Calu3 (cell line): Measurements from ENCODE around the gene TMEM161B. TPM values are rescaled to one million over a fixed set of nuclear protein-coding genes. Genes with fewer than 3 reads are reported as not detected.
"Not testable (repeated sequence)": the region's sequence is repeated elsewhere in the genome, so short reads cannot be mapped to it uniquely, and the experiment has no call there.

Source experiments
- BruUV-seq: library from RNA; stranded (reverse); fragments of 400-500 nt; replicated peaks from 2 replicates; lab custom pipeline; 2021; lab: Mats Ljungman, UMichigan
- CTCF ChIA-PET: fragments of 300-600 bp; sonication (Branson Sonifier 250); formaldehyde crosslinking; loops from one replicate; lab custom pipeline; 2022; ENCODE audit warnings: antibody characterized with exemption; lab: Charles Lee
- DNase-seq: peaks from one replicate; pipeline ENCODE4 v3.0.0; 2022
- H3K27ac Mint-ChIP-seq: one replicate; pipeline ENCODE4 v1.8.0; 2022; ENCODE audit warnings: mixed read lengths; ENCODE audit not compliant: unreplicated experiment
- H3K27me3 Mint-ChIP-seq: one replicate; pipeline ENCODE4 v1.8.0; 2022; ENCODE audit warnings: mixed read lengths; ENCODE audit not compliant: unreplicated experiment
- H3K36me3 Mint-ChIP-seq: one replicate; pipeline ENCODE4 v1.8.0; 2022; ENCODE audit warnings: mild to moderate bottlenecking, moderate library complexity, mixed read lengths; ENCODE audit not compliant: insufficient read depth, unreplicated experiment
- H3K4me1 Mint-ChIP-seq: one replicate; pipeline ENCODE4 v1.8.0; 2022; ENCODE audit warnings: mild to moderate bottlenecking, low read depth, mixed read lengths; ENCODE audit not compliant: unreplicated experiment
- H3K4me3 Mint-ChIP-seq: one replicate; pipeline ENCODE4 v1.8.0; 2022; ENCODE audit warnings: mild to moderate bottlenecking, low read depth, moderate library complexity, mixed read lengths; ENCODE audit not compliant: unreplicated experiment
- H3K9me3 Mint-ChIP-seq: one replicate; pipeline ENCODE4 v1.8.0; 2022; ENCODE audit warnings: low read depth, mixed read lengths; ENCODE audit not compliant: unreplicated experiment
- intact Hi-C: fragments of 100-400 bp; cut with micrococcal nuclease; formaldehyde crosslinking; loops from one replicate; pipeline ENCODE4 v1.10.0; 2022; ENCODE audit not compliant: unreplicated experiment
- total RNA-seq: library from RNA; stranded (reverse); gene quantifications from 2 replicates; pipeline ENCODE4 v1.2.3, GENCODE V29; 2022
- TF ChIP-seq, protein P1 (sequence below): fragments of 200-600 bp; IDR thresholded peaks from one replicate; pipeline ENCODE4 v1.8.0; 2022; ENCODE audit warnings: antibody characterized with exemption; ENCODE audit not compliant: unreplicated experiment

TMEM161B gene
- total RNA-seq, 1 experiment from 2014 or later: 35.7 TPM

- Mint-ChIP-seq H3K4me3 (peak overlapping the region; percentile 98), H3K4me1 (peaks cover 32% of the 10 kb centered on the region), H3K27ac (peak overlapping the region; percentile 94), H3K9me3 (no peaks in the 10 kb centered on the region), H3K36me3 (peaks cover 53% of the 10 kb centered on the region), H3K27me3 (no peaks in the 10 kb centered on the region)
- peak; percentile 22 for DNase-seq
- intact Hi-C loops: loop anchor here (2.0 to 10.0 kb wide), 3 partner anchors 126 to 484 kb away; no protein-coding TSS in a partner anchor
- TF ChIP-seq, protein P1, sequence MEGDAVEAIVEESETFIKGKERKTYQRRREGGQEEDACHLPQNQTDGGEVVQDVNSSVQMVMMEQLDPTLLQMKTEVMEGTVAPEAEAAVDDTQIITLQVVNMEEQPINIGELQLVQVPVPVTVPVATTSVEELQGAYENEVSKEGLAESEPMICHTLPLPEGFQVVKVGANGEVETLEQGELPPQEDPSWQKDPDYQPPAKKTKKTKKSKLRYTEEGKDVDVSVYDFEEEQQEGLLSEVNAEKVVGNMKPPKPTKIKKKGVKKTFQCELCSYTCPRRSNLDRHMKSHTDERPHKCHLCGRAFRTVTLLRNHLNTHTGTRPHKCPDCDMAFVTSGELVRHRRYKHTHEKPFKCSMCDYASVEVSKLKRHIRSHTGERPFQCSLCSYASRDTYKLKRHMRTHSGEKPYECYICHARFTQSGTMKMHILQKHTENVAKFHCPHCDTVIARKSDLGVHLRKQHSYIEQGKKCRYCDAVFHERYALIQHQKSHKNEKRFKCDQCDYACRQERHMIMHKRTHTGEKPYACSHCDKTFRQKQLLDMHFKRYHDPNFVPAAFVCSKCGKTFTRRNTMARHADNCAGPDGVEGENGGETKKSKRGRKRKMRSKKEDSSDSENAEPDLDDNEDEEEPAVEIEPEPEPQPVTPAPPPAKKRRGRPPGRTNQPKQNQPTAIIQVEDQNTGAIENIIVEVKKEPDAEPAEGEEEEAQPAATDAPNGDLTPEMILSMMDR: no peak
- CTCF ChIA-PET: interaction anchor here (0.8 to 1.2 kb wide), 2 partner anchors 392 to 422 kb away, joined by 3 to 4 read pairs; no protein-coding TSS in a partner anchor
- no TSS peak for BruUV-seq
Measured at GRCh38 chr5:88269222-88269771, 652 bp upstream of the TMEM161B start.

DNA sequence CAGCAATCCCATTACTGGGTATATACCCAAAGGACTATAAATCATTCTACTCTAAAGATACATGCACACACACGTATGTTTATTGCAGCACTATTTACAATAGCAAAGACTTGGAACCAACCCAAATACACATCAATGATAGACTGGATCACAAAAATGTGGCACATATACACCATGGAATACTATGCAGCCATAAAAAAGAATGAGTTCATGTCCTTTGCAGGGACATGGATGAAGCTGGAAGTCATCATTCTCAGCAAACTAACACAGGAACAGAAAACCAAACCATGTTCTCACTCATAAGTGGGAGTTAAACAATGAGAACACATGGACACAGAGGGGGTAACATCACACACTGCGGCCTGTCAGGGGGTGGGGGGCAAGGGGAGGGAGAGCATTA lies 4.1 kb downstream of the TMEM161B start:
- H3K27ac Mint-ChIP-seq, DNase-seq, H3K9me3 Mint-ChIP-seq, H3K4me3 Mint-ChIP-seq, BruUV-seq, H3K27me3 Mint-ChIP-seq, CTCF ChIA-PET: not testable (repeated sequence)
- Mint-ChIP-seq H3K36me3 (peaks cover 24% of the 10 kb centered on the region), H3K4me1 (peaks cover 10% of the 10 kb centered on the region)
- intact Hi-C loops: loop anchor here (10.0 kb wide), 1 partner anchor 480 kb away; no protein-coding TSS in a partner anchor

DNA sequence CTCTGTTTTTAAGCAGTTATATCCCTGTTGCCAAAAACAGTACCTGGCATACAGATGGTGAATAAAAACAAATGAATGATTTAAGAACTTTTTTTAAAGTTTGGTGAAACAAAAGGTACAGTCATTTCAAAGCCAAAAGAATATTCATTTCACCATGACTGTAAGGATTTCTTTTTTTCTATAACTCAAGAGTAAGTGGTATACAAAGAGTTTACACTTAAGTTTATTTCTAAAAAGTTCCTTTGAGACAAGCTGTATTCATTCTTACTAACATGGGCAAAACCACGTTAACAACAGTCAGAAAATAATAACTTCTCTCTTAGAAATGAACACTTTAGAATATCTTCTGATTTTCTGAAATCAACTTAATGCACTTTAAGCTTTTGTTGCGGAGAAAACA lies 5.3 kb downstream of the TMEM161B start:
- no peaks in the 10 kb centered on the region for H3K9me3 Mint-ChIP-seq
- TF ChIP-seq, protein P1: no peak
- no peaks in the 10 kb centered on the region for H3K27me3 Mint-ChIP-seq
- peaks cover 10% of the 10 kb centered on the region for H3K4me1 Mint-ChIP-seq
- DNase-seq: no peak
- CTCF ChIA-PET: interaction anchor here (0.6 kb wide), 1 partner anchor 397 kb away, joined by 3 read pairs; no protein-coding TSS in a partner anchor
- no peak overlapping the region for H3K4me3 Mint-ChIP-seq
- no TSS peak for BruUV-seq
- intact Hi-C loops: loop anchor here (10.0 kb wide), 1 partner anchor 479 kb away; no protein-coding TSS in a partner anchor
- peaks cover 12% of the 10 kb centered on the region for H3K36me3 Mint-ChIP-seq
- no peak overlapping the region for H3K27ac Mint-ChIP-seq

- CTCF ChIA-PET: interaction anchor here (0.7 kb wide), 1 partner anchor 122 kb away, joined by 11 read pairs; no protein-coding TSS in a partner anchor
- H3K9me3 Mint-ChIP-seq: no peaks in the 10 kb centered on the region
- H3K4me3 Mint-ChIP-seq: no peak overlapping the region
- H3K27me3 Mint-ChIP-seq: no peaks in the 10 kb centered on the region
- TF ChIP-seq, protein P1: no peak
- no TSS peak for BruUV-seq
- intact Hi-C loops: loop anchor here (10.0 kb wide), 1 partner anchor 477 kb away; no protein-coding TSS in a partner anchor
- H3K4me1 Mint-ChIP-seq: no peaks in the 10 kb centered on the region
- no peak overlapping the region for H3K27ac Mint-ChIP-seq
- no peaks in the 10 kb centered on the region for H3K36me3 Mint-ChIP-seq
- DNase-seq: no peak
Measured at GRCh38 chr5:88262116-88262515, 6.5 kb downstream of the TMEM161B start.

GRCh38 chr5:88258636-88259035 lies 10.0 kb downstream of the TMEM161B start:
- TF ChIP-seq, protein P1: no peak
- no peak overlapping the region for H3K27ac Mint-ChIP-seq
- H3K4me1 Mint-ChIP-seq: peaks cover 17% of the 10 kb centered on the region
- no TSS peak for BruUV-seq
- H3K27me3 Mint-ChIP-seq: no peaks in the 10 kb centered on the region
- CTCF ChIA-PET: no interaction called here
- no peak for DNase-seq
- H3K9me3 Mint-ChIP-seq: no peaks in the 10 kb centered on the region
- intact Hi-C loops: no loop called here
- no peak overlapping the region for H3K4me3 Mint-ChIP-seq
- no peaks in the 10 kb centered on the region for H3K36me3 Mint-ChIP-seq
